HEK293T (cell line): ENCODE measurements around the gene GRIK4.

ENCODE experiments used
- CTCF ChIA-PET: fragments of 350-600 bp; formaldehyde crosslinking; extraction: SDS; loops from one replicate; lab custom pipeline; 2021; ENCODE audit warnings: antibody characterized with exemption, inconsistent platforms; lab: Yijun Ruan, JAX
- POLR2A ChIA-PET: fragments of 350-600 bp; formaldehyde crosslinking; extraction: SDS; loops from one replicate; lab custom pipeline; 2020; ENCODE audit warnings: antibody characterized with exemption, inconsistent platforms; lab: Yijun Ruan, JAX
- DNase-seq: peaks from one replicate; pipeline ENCODE4 v3.0.0; 2012; ENCODE audit warnings: mixed read lengths; ENCODE audit errors: extremely low spot score
- ARNT ChIP-seq: fragments of 450-650 bp; IDR thresholded peaks from 2 replicates; pipeline ENCODE4 v1.6.1; 2017; ENCODE audit warnings: mild to moderate bottlenecking
- BHLHE40 ChIP-seq: fragments of 450-650 bp; IDR thresholded peaks from 2 replicates; pipeline ENCODE4 v1.6.1; 2016; ENCODE audit warnings: mild to moderate bottlenecking, moderate library complexity, borderline replicate concordance
- CTBP1 ChIP-seq: fragments of 450-650 bp; IDR thresholded peaks from 2 replicates; pipeline ENCODE4 v1.6.1; 2016; ENCODE audit warnings: borderline replicate concordance
- ELF4 ChIP-seq: fragments of 450-650 bp; IDR thresholded peaks from 2 replicates; pipeline ENCODE4 v1.6.1; 2017; ENCODE audit warnings: antibody characterized with exemption
- FOXA1 ChIP-seq: fragments of 450-650 bp; IDR thresholded peaks from 2 replicates; pipeline ENCODE4 v1.6.1; 2016; ENCODE audit warnings: mild to moderate bottlenecking
- FOXK2 ChIP-seq: fragments of 450-650 bp; IDR thresholded peaks from 2 replicates; pipeline ENCODE4 v1.6.1; 2016; ENCODE audit warnings: mild to moderate bottlenecking
- FOXM1 ChIP-seq: fragments of 450-650 bp; IDR thresholded peaks from 2 replicates; pipeline ENCODE4 v1.6.1; 2017; ENCODE audit warnings: mild to moderate bottlenecking, borderline replicate concordance
- HDGF ChIP-seq: fragments of 450-650 bp; IDR thresholded peaks from 2 replicates; pipeline ENCODE4 v1.6.1; 2017; ENCODE audit warnings: antibody characterized with exemption, borderline replicate concordance
- L3MBTL2 ChIP-seq: fragments of 450-650 bp; conservative IDR thresholded peaks from 2 replicates; pipeline ENCODE4 v1.6.1; 2016; ENCODE audit warnings: mild to moderate bottlenecking
- LEF1 ChIP-seq: fragments of 450-650 bp; IDR thresholded peaks from 2 replicates; pipeline ENCODE4 v1.6.1; 2017; ENCODE audit warnings: mild to moderate bottlenecking, borderline replicate concordance
- NFRKB ChIP-seq: fragments of 450-650 bp; IDR thresholded peaks from 2 replicates; pipeline ENCODE4 v1.6.1; 2016; ENCODE audit warnings: mild to moderate bottlenecking, moderate library complexity
- SP1 ChIP-seq: fragments of 450-650 bp; IDR thresholded peaks from 2 replicates; pipeline ENCODE4 v1.6.1; 2017
- SUZ12 ChIP-seq: fragments of 450-650 bp; IDR thresholded peaks from 2 replicates; pipeline ENCODE4 v1.6.1; 2016; ENCODE audit warnings: mild to moderate bottlenecking
- TARDBP ChIP-seq: fragments of 450-650 bp; IDR thresholded peaks from 2 replicates; pipeline ENCODE4 v1.6.1; 2016
- ZNF384 ChIP-seq: fragments of 450-650 bp; IDR thresholded peaks from 2 replicates; pipeline ENCODE4 v1.6.1; 2016
- TF ChIP-seq, protein P1 (sequence below): fragments of 450-650 bp; IDR thresholded peaks from 2 replicates; pipeline ENCODE4 v1.6.1; 2016

GRIK4 gene

DNA sequence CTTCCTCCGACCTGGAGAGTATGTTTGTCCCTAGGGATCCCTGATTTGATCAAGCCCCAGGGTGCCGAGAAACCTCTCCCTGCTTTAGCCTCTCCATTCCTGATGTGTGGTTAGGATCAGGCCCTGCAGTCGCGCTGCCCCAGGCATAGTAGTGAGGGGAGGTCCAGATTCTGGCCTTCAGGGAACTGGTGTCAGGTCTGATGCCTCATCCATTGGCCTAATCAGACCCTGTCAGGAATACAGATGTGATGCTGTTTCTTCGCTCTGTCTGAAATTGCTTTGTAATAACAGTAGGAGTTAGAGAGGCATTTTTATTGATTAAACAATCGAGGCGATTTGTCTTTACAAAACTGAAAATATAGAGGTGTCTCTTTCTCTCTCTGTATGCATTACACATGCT is 75.2 kb downstream of the GRIK4 start:
- no peak for TF ChIP-seq HDGF
- no peak for TF ChIP-seq L3MBTL2
- TF ChIP-seq TARDBP = no peak
- no peak for TF ChIP-seq BHLHE40
- no peak for TF ChIP-seq ELF4
- ChIA-PET POLR2A (no interaction called here), CTCF (no interaction called here)
- DNase-seq = no peak

DNA sequence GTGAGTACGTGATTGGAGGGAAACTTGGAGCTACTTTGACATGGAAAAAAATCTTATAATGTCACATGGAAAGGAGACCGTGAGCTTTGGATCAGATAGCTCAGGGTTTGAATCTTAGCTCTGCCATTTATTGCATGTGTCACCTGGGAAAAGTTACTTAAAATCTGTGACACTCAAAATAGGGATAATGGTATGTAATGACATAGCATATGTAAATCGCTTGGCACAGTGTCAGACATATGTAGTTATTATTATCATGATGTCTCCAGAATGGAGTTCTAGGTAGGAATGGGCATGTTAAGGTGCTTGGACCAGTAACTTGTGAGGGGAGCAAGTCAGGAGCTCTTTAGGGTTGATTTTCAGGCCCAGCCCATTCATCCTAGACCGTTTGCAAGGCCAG is 75.8 kb downstream of the GRIK4 start:
- ChIA-PET POLR2A (no interaction called here), CTCF (no interaction called here)
- DNase-seq = no peak
- TF ChIP-seq FOXM1 = no peak
- TF ChIP-seq FOXA1 = no peak
- TF ChIP-seq, protein P1, sequence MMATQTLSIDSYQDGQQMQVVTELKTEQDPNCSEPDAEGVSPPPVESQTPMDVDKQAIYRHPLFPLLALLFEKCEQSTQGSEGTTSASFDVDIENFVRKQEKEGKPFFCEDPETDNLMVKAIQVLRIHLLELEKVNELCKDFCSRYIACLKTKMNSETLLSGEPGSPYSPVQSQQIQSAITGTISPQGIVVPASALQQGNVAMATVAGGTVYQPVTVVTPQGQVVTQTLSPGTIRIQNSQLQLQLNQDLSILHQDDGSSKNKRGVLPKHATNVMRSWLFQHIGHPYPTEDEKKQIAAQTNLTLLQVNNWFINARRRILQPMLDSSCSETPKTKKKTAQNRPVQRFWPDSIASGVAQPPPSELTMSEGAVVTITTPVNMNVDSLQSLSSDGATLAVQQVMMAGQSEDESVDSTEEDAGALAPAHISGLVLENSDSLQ = no peak
- no peak for TF ChIP-seq SUZ12
- TF ChIP-seq CTBP1 = no peak
- TF ChIP-seq ELF4 = no peak
- TF ChIP-seq ZNF384 = no peak

DNA sequence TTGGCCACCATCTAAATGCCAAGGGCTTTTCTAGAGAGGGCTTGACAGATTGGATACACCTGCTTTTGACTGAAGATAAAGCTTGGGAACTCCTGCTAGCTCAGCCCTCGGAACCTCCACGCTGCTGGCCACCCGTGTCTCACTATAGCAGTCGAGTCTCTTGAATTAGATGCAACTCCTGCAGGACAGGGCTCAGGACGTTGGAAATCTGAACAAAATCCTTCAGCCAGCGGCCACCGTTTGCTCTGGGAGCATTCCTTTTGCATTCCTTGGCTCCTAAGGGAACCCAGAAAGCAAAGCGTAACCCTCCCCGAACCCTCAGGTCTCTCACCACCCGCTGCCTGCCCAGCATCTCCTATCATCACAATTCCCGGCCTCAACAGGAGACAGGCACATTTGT is 77.8 kb downstream of the GRIK4 start:
- DNase-seq = no peak
- TF ChIP-seq SP1 = no peak
- TF ChIP-seq L3MBTL2 = no peak
- TF ChIP-seq ELF4 = no peak
- no peak for TF ChIP-seq BHLHE40
- no peak for TF ChIP-seq FOXA1
- no peak for TF ChIP-seq ZNF384
- TF ChIP-seq SUZ12 = no peak
- TF ChIP-seq TARDBP = no peak
- ChIA-PET CTCF (no interaction called here), POLR2A (no interaction called here)

DNA sequence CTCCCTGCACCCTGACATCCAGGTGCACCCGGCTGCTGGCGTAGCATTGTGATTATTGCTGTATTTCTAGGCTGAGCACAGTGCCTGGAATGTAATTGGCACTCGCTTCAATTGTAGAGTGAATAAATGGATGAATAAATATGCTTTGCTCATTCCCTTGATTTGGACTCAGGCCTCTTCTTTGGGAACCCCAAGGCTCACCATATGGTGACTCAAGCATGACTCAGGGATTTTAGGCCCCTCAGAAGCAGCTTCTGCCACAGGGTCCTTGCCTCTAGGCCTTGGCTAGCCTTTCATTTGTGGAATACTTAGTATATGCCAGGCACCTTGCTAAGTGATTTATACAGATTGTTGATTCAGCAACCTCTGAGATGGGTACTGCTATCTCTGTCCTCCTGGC is 78.9 kb downstream of the GRIK4 start:
- POLR2A ChIA-PET = no interaction called here
- no peak for DNase-seq
- CTCF ChIA-PET = no interaction called here
- TF ChIP-seq TARDBP = no peak
- TF ChIP-seq LEF1 = no peak
- no peak for TF ChIP-seq ARNT
- no peak for TF ChIP-seq L3MBTL2
- no peak for TF ChIP-seq ZNF384
- no peak for TF ChIP-seq SUZ12
- TF ChIP-seq FOXA1 = no peak
- no peak for TF ChIP-seq ELF4
- TF ChIP-seq FOXK2 = no peak
- no peak for TF ChIP-seq NFRKB
- no peak for TF ChIP-seq SP1

DNA sequence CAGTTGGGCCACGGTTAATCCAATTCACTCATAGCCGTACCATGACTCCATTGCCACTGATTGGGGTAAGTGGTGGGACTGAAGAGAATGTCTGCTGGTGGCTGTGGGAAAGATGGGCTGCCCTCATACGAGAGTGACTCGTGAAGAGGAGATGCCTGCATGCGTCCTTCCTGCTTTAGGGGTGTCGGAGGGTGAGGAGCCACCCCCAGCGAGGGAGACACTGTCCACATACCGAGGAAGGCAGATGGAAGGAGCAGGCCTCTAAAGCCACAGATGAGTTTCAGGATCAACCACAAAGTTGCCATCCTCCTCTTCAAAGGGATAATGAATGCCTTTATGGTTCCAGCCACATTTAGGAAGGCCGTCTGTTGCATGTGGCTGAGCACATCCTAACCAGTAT is 83.2 kb downstream of the GRIK4 start:
- TF ChIP-seq LEF1 (no peak), BHLHE40 (no peak), FOXM1 (no peak), ARNT (no peak), CTBP1 (no peak), FOXK2 (no peak), HDGF (no peak), SUZ12 (no peak), SP1 (no peak), ELF4 (no peak), FOXA1 (no peak), ZNF384 (no peak), L3MBTL2 (no peak), NFRKB (no peak), TARDBP (no peak)
- TF ChIP-seq, protein P1 = no peak
- no peak for DNase-seq
- CTCF ChIA-PET = no interaction called here
- POLR2A ChIA-PET = no interaction called here

DNA sequence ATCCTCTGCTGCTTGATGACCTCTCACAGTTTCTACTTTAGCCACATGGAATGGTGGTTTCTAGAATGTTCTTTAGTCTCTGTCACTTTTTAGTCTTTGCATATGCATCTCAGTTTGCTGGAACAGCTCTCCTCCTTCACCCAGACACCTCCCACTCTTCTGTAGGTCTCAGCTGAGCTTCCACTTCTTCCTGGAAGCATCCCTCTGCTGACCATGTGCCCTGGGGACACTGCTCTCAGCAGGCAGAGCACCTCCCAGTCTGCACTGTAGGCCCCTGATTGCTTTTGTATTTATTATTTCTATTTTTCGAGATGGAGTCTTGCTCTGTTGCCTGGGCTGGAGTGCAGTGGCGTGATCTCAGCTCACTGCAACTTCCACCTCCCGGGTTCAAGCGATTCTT is 84.0 kb downstream of the GRIK4 start:
- DNase-seq = no peak
- ChIA-PET CTCF (no interaction called here), POLR2A (no interaction called here)
- TF ChIP-seq FOXK2 = no peak
- no peak for TF ChIP-seq SUZ12
- TF ChIP-seq ZNF384 = no peak

DNA sequence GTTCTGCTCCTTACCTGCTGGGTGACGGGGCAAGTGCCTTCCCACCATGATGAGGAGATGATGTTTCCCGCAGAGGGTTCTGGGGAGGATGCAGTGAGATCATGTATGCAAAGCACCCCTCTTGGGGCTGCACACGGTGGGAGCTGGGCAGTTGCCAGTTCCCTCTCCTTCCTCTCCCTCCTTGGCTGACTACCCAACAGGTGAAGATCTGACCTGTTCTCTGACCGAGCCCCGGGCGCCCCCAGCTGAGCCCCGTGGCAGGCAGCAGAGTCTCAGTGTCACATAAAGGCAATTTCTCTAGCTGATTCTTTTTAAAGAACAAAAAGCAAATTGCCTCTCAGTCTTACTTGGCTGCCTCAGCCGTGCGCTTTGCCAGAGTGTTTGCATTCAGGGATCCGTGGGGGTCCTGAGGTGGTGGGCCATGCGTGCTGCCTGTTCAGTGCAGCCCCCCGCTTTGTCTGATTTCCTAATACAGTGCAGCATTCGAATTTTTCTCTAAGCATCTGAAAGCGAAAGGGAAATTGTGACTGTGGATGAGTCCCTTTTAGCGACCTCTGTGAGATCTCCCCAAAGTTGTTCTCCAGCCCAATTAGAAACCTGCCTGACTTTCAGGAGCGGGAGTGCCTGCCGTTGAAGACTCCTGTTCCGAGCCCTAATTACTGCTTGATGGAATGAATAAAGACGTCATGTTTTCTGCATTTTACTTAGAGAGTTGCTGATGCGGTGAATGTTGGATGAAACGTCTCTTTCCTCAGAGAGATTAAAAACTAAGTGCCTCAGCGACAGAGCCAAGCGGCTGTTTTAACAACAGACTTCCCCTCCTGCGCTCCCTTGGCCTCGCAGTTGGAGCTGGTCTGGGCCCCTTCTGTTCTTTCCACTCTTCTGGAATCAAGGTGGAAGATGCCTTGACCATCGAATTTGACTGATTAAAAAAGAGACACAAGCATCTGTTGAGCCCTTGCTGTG is 86.0 kb downstream of the GRIK4 start:
- POLR2A ChIA-PET = no interaction called here
- CTCF ChIA-PET = interaction anchor here (0.7 kb wide), 1 partner anchor 18 kb away, joined by 3 read pairs; no protein-coding TSS in a partner anchor
- no peak for DNase-seq
- no peak for TF ChIP-seq LEF1
